Mucosa of stomach (tissue), 1 donor: ENCODE measurements around the gene NCAN.

Experiments
- H3K27me3 ChIP-seq: one replicate; pipeline ENCODE4 v1.7.0; 2013; ENCODE audit warnings: mild to moderate bottlenecking, low read length; ENCODE audit not compliant: control insufficient read depth, insufficient read depth
- H3K36me3 ChIP-seq: one replicate; pipeline ENCODE4 v1.7.0; 2013; ENCODE audit warnings: low read length; ENCODE audit not compliant: control insufficient read depth, insufficient read depth
- H3K4me1 ChIP-seq: one replicate; pipeline ENCODE4 v1.7.0; 2013; ENCODE audit warnings: mild to moderate bottlenecking, low read length; ENCODE audit not compliant: control insufficient read depth, insufficient read depth
- H3K4me3 ChIP-seq: one replicate; pipeline ENCODE4 v1.7.0; 2013; ENCODE audit warnings: low read length
- H3K9ac ChIP-seq: one replicate; pipeline ENCODE4 v1.7.0; 2013; ENCODE audit warnings: mild to moderate bottlenecking, low read length, moderate library complexity
- H3K9me3 ChIP-seq: one replicate; pipeline ENCODE4 v1.7.0; 2013; ENCODE audit warnings: mild to moderate bottlenecking, low read length, moderate library complexity; ENCODE audit not compliant: control insufficient read depth
- donor health status: Pancreatic carcinoma.

Gene NCAN

GRCh38 chr19:19203012-19203856, 8.5 kb upstream of the NCAN start, which contains the start of gene NR2C2AP:
TSS of gene NR2C2AP (minus strand) at chr19:19203414. CDS start at chr19:19203060, 354 bp downstream.
- peaks cover 11% of the 10 kb centered on the region for H3K27me3 ChIP-seq
- no peaks in the 10 kb centered on the region for H3K36me3 ChIP-seq
- peak within 1 kb of the TSS; percentile 84 for H3K9ac ChIP-seq
- H3K4me1 ChIP-seq = peaks cover 24% of the 10 kb centered on the region
- H3K9me3 ChIP-seq = no peaks in the 10 kb centered on the region
- peak within 1 kb of the TSS; percentile 79 for H3K4me3 ChIP-seq

GRCh38 chr19:19204181-19204580, 7.6 kb upstream of the NCAN start:
- H3K4me3 ChIP-seq = no peak overlapping the region

GRCh38 chr19:19205416-19206410, 6.0 kb upstream of the NCAN start:
- Histone ChIP-seq H3K4me1 (peaks cover 24% of the 10 kb centered on the region), H3K36me3 (no peaks in the 10 kb centered on the region), H3K9me3 (no peaks in the 10 kb centered on the region), H3K4me3 (no peak overlapping the region), H3K27me3 (peaks cover 11% of the 10 kb centered on the region), H3K9ac (no peak overlapping the region)

More at GRCh38 chr19:19204181-19204580, 7.6 kb upstream of the NCAN start:
- Histone ChIP-seq H3K9me3 (no peaks in the 10 kb centered on the region), H3K4me1 (peaks cover 24% of the 10 kb centered on the region), H3K9ac (no peak overlapping the region), H3K27me3 (peaks cover 11% of the 10 kb centered on the region), H3K36me3 (no peaks in the 10 kb centered on the region)

GRCh38 chr19:19206938-19207337, 4.8 kb upstream of the NCAN start:
- H3K9me3 ChIP-seq = no peaks in the 10 kb centered on the region
- H3K4me3 ChIP-seq = no peak overlapping the region
- peaks cover 22% of the 10 kb centered on the region for H3K27me3 ChIP-seq
- no peaks in the 10 kb centered on the region for H3K36me3 ChIP-seq
- H3K9ac ChIP-seq = no peak overlapping the region
- peaks cover 24% of the 10 kb centered on the region for H3K4me1 ChIP-seq

- Histone ChIP-seq H3K9ac (no peak overlapping the region), H3K9me3 (no peaks in the 10 kb centered on the region), H3K27me3 (peaks cover 31% of the 10 kb centered on the region), H3K36me3 (no peaks in the 10 kb centered on the region), H3K4me3 (no peak overlapping the region), H3K4me1 (peaks cover 15% of the 10 kb centered on the region)
Observed at GRCh38 chr19:19207637-19208572, 3.9 kb upstream of the NCAN start.

GRCh38 chr19:19209372-19209771, 2.4 kb upstream of the NCAN start:
- no peaks in the 10 kb centered on the region for H3K9me3 ChIP-seq
- H3K27me3 ChIP-seq = peaks cover 40% of the 10 kb centered on the region
- H3K36me3 ChIP-seq = no peaks in the 10 kb centered on the region
- H3K9ac ChIP-seq = no peak overlapping the region
- H3K4me3 ChIP-seq = no peak overlapping the region
- peaks cover 13% of the 10 kb centered on the region for H3K4me1 ChIP-seq

GRCh38 chr19:19212916-19213315, 1.2 kb downstream of the NCAN start:
- no peaks in the 10 kb centered on the region for H3K4me1 ChIP-seq
- no peak overlapping the region for H3K9ac ChIP-seq
- no peak overlapping the region for H3K4me3 ChIP-seq
- no peaks in the 10 kb centered on the region for H3K36me3 ChIP-seq
- no peaks in the 10 kb centered on the region for H3K9me3 ChIP-seq
- peaks cover 29% of the 10 kb centered on the region for H3K27me3 ChIP-seq

- Histone ChIP-seq H3K9me3 (no peaks in the 10 kb centered on the region), H3K36me3 (no peaks in the 10 kb centered on the region), H3K9ac (no peak overlapping the region), H3K4me3 (no peak overlapping the region), H3K4me1 (no peaks in the 10 kb centered on the region), H3K27me3 (peaks cover 29% of the 10 kb centered on the region)
Observed at GRCh38 chr19:19213426-19214158, 1.8 kb downstream of the NCAN start.

GRCh38 chr19:19214159-19214490, 2.4 kb downstream of the NCAN start:
- Histone ChIP-seq H3K4me1 (no peaks in the 10 kb centered on the region), H3K36me3 (no peaks in the 10 kb centered on the region), H3K9ac (no peak overlapping the region), H3K9me3 (no peaks in the 10 kb centered on the region), H3K4me3 (no peak overlapping the region), H3K27me3 (peaks cover 29% of the 10 kb centered on the region)

- Histone ChIP-seq H3K36me3 (no peaks in the 10 kb centered on the region), H3K4me3 (no peak overlapping the region), H3K9me3 (no peaks in the 10 kb centered on the region), H3K9ac (no peak overlapping the region), H3K27me3 (peaks cover 29% of the 10 kb centered on the region), H3K4me1 (no peaks in the 10 kb centered on the region)
Observed at GRCh38 chr19:19214892-19215291, 3.1 kb downstream of the NCAN start.

GRCh38 chr19:19215792-19216191, 4.0 kb downstream of the NCAN start:
- H3K9me3 ChIP-seq = no peaks in the 10 kb centered on the region
- no peak overlapping the region for H3K9ac ChIP-seq
- H3K4me1 ChIP-seq = no peaks in the 10 kb centered on the region
- H3K4me3 ChIP-seq = no peak overlapping the region
- no peaks in the 10 kb centered on the region for H3K36me3 ChIP-seq
- H3K27me3 ChIP-seq = peaks cover 29% of the 10 kb centered on the region
